ENCODE data around the gene SEPTIN1. TPM values are rescaled to one million over a fixed set of nuclear protein-coding genes. Genes with fewer than 3 reads are reported as not detected.

The SEPTIN1 gene
- total RNA-seq, 4 donors from 2014 or later = 7.2 to 65.2 (median 9.8) TPM

DNA sequence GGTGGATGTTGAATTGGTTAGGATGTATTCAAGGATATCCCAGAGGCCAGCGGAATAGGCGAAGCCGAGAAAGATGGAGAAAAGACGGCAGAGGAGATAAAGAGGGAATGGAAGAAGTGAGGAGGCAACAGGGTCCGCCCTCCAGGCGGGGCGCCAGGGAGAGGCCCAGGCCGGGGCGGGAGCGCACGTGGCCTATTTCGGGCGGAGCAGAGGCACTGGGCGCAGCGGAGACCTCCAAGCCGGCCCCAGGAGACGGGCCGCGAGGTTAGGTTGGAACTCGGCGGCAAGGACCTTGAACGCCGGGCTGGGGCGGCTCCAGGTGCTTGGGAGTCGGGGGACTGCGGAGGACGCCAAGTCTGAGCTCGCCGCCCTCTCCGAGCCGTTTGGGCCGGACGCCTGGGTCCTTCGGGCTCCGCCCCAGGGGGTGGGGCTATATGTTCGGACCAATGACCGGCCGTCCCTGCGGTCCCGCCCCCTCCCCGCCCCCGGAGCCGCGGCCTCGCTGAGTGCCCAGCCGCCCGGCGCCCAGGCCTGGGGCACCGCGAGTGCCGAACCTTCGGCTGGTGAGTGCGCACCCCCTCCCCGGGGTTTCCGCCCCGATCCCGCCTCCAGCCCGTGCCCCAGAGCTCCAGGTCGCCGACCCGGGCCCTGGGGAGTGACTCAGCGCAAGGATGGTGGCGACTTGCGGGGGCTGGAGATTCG lies 24.9 kb upstream of the SEPTIN1 start, which contains the start of gene ZNF771:
Gene ZNF771, plus strand, starts transcription at position 505 of the 702 bp plus-strand sequence. CDS start 448 bp downstream, outside the sequence.
- TF ChIP-seq CTCF (IDR thresholded peaks at IDR 0.05) = peak in 3 of 6 experiments; percentile 13 to 21 (median 19)
- TF ChIP-seq POLR2A (IDR thresholded peaks at IDR 0.05) = peak; percentile 38 to 50
- DNase-seq = peak; percentile 97 to 98 (median 97)
- Histone ChIP-seq H3K9me3 (no peaks in the 10 kb centered on the region), H3K4me1 (peaks cover 0 to 20% (median 7%) of the 10 kb centered on the region in 4 donors), H3K27ac (peak within 1 kb of the TSS; percentile 72 to 88 (median 85)), H3K36me3 (no peaks in the 10 kb centered on the region), H3K27me3 (no peaks in the 10 kb centered on the region), H3K4me3 (peak within 1 kb of the TSS; percentile 68 to 78 (median 73))

DNA sequence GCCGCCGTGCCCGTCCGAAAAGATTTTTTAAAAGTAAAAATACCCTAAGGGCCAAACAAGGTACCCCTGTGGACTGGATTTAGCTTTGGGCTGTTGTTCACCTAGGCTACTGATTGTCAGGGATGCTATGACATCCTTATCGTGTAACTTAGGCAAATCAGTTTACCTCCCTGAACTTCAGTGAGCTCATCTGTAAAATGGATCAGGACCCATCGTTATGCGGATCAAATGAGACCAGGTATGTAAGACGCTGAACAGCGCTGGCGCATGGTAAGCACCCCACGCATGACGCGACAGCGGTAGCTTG lies 24.4 kb upstream of the SEPTIN1 start:
- H3K9me3 ChIP-seq = no peaks in the 10 kb centered on the region
- H3K27ac ChIP-seq = peak overlapping the region; percentile 72 to 88 (median 85)
- H3K4me3 ChIP-seq = peak overlapping the region; percentile 68 to 78 (median 73)
- no peak for TF ChIP-seq CTCF (IDR thresholded peaks at IDR 0.05)
- TF ChIP-seq POLR2A (IDR thresholded peaks at IDR 0.05) = no peak
- H3K4me1 ChIP-seq = peaks cover 0 to 23% (median 7%) of the 10 kb centered on the region in 4 donors
- no peak for DNase-seq
- no peaks in the 10 kb centered on the region for H3K27me3 ChIP-seq
- H3K36me3 ChIP-seq = no peaks in the 10 kb centered on the region

GRCh38 chr16:30401768-30402425 lies 19.5 kb upstream of the SEPTIN1 start:
- H3K4me1 ChIP-seq = peaks cover 0 to 24% (median 4%) of the 10 kb centered on the region in 4 donors
- no peak for DNase-seq
- peaks cover 0 to 15% (median 0%) of the 10 kb centered on the region in 3 donors for H3K36me3 ChIP-seq
- no peak overlapping the region for H3K27ac ChIP-seq
- H3K4me3 ChIP-seq = no peak overlapping the region
- TF ChIP-seq CTCF (IDR thresholded peaks at IDR 0.05) (no peak), POLR2A (IDR thresholded peaks at IDR 0.05) (no peak)
- no peaks in the 10 kb centered on the region for H3K9me3 ChIP-seq
- no peaks in the 10 kb centered on the region for H3K27me3 ChIP-seq

DNA sequence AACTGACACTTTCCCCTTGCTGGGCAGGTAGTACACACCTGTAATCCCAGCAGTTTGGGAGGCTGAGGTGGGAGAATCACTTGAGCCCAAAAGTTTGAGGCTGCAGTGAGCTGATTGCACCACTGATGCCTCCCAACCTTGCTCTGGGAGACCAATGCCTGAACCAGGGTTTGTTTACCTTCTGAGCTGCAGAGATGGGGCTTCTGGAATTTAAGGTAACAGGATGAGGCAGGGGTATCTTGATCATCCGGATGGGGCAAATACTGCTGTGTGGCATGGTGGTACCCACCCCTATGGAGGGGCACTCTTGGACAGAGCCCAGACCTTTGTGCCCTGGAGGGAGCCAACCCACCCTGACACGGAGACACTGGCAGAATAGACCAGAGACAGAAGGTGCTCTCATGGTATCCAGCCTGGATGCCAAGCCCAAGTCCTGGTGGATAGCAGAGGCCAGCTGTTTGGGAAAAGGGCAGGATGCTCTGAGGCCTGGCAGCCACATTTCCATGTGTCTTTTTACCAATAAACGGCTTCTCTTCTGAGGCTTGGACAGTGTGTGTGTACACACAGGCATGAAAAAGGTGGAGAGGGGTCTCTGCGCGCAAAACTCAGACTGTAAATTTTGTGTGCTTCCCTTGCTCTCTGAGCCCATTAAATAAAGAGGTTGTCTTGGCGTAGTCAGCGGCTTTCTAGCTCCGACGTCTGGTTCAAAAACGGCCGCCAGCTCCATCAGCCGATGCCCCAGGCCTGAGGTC lies 17.2 kb upstream of the SEPTIN1 start:
- H3K4me3 ChIP-seq = peak overlapping the region; percentile 51 to 84 (median 63)
- peaks cover 2 to 38% (median 12%) of the 10 kb centered on the region in 4 donors for H3K4me1 ChIP-seq
- H3K27ac ChIP-seq = peak overlapping the region in 3 of 4 donors; percentile 61 to 86 (median 75)
- H3K27me3 ChIP-seq = no peaks in the 10 kb centered on the region
- no peak for DNase-seq
- H3K36me3 ChIP-seq = peaks cover 0 to 15% (median 0%) of the 10 kb centered on the region in 3 donors
- no peaks in the 10 kb centered on the region for H3K9me3 ChIP-seq
- no peak for TF ChIP-seq POLR2A (IDR thresholded peaks at IDR 0.05)
- no peak for TF ChIP-seq CTCF (IDR thresholded peaks at IDR 0.05)

GRCh38 chr16:30398661-30399434 lies 16.5 kb upstream of the SEPTIN1 start:
- Histone ChIP-seq H3K4me1 (peaks cover 2 to 44% (median 12%) of the 10 kb centered on the region in 4 donors), H3K4me3 (no peak overlapping the region), H3K27ac (peak overlapping the region in 2 of 4 donors; percentile 75 to 86), H3K36me3 (peaks cover 0 to 15% (median 0%) of the 10 kb centered on the region in 3 donors), H3K27me3 (no peaks in the 10 kb centered on the region), H3K9me3 (no peaks in the 10 kb centered on the region)
- DNase-seq = no peak
- TF ChIP-seq POLR2A (IDR thresholded peaks at IDR 0.05) (no peak), CTCF (IDR thresholded peaks at IDR 0.05) (no peak)

Measured in Peyer's patch (tissue), 4 donors.